HL-60 (cell line): ENCODE results near the gene ANKRD55.

Experiments
- DNase-seq, 2 experiments: peaks; one replicate each; pipeline ENCODE4 v3.0.0-alpha.2; 2010 to 2020; ENCODE audit warnings: low read depth in 1 of 2, low spot score in 1 of 2
- H3K27ac ChIP-seq: fragments of 250-450 bp; sonication (Bioruptor Pico); replicated peaks from 2 replicates; pipeline ENCODE4 v1.5.1; 2020; ENCODE audit warnings: mild to moderate bottlenecking, moderate library complexity
- H3K27me3 ChIP-seq: fragments of 250-450 bp; sonication (Bioruptor Pico); 2 replicates; pipeline ENCODE4 v1.5.1; 2021; ENCODE audit warnings: mild to moderate bottlenecking, moderate library complexity; ENCODE audit not compliant: insufficient read depth, poor library complexity, severe bottlenecking
- H3K4me3 ChIP-seq: replicated peaks from 2 replicates; pipeline ENCODE4 v1.5.1; 2011; ENCODE audit warnings: mild to moderate bottlenecking, control low read depth, low read length; ENCODE audit not compliant: insufficient read depth
- CTCF ChIP-seq: IDR thresholded peaks from one replicate; pipeline ENCODE4 v1.5.1; 2011; ENCODE audit warnings: low read length, control low read depth, inconsistent platforms; ENCODE audit not compliant: insufficient read depth
- GABPA ChIP-seq: IDR thresholded peaks from 2 replicates; pipeline ENCODE4 v1.6.1; 2012; ENCODE audit warnings: low read depth
- POLR2AphosphoS5 ChIP-seq: IDR thresholded peaks from 2 replicates; pipeline ENCODE4 v1.6.1; 2012; ENCODE audit warnings: low read depth
- SPI1 ChIP-seq: IDR thresholded peaks from 2 replicates; pipeline ENCODE4 v1.6.1; 2012; ENCODE audit warnings: low read depth, mild to moderate bottlenecking, borderline replicate concordance
- TF ChIP-seq, protein P1 (sequence below): IDR thresholded peaks from 2 replicates; pipeline ENCODE4 v1.6.1; 2012; ENCODE audit warnings: low read depth; ENCODE audit not compliant: insufficient replicate concordance

ANKRD55 gene

GRCh38 chr5:56167519-56167918 lies 65.6 kb downstream of the ANKRD55 start:
- Histone ChIP-seq H3K27me3 (no peaks in the 10 kb centered on the region), H3K4me3 (no peak overlapping the region), H3K27ac (no peak overlapping the region)
- TF ChIP-seq SPI1 (no peak), CTCF (no peak), POLR2AphosphoS5 (no peak)
- TF ChIP-seq, protein P1, sequence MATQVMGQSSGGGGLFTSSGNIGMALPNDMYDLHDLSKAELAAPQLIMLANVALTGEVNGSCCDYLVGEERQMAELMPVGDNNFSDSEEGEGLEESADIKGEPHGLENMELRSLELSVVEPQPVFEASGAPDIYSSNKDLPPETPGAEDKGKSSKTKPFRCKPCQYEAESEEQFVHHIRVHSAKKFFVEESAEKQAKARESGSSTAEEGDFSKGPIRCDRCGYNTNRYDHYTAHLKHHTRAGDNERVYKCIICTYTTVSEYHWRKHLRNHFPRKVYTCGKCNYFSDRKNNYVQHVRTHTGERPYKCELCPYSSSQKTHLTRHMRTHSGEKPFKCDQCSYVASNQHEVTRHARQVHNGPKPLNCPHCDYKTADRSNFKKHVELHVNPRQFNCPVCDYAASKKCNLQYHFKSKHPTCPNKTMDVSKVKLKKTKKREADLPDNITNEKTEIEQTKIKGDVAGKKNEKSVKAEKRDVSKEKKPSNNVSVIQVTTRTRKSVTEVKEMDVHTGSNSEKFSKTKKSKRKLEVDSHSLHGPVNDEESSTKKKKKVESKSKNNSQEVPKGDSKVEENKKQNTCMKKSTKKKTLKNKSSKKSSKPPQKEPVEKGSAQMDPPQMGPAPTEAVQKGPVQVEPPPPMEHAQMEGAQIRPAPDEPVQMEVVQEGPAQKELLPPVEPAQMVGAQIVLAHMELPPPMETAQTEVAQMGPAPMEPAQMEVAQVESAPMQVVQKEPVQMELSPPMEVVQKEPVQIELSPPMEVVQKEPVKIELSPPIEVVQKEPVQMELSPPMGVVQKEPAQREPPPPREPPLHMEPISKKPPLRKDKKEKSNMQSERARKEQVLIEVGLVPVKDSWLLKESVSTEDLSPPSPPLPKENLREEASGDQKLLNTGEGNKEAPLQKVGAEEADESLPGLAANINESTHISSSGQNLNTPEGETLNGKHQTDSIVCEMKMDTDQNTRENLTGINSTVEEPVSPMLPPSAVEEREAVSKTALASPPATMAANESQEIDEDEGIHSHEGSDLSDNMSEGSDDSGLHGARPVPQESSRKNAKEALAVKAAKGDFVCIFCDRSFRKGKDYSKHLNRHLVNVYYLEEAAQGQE: no peak
- DNase-seq: no peak

DNA sequence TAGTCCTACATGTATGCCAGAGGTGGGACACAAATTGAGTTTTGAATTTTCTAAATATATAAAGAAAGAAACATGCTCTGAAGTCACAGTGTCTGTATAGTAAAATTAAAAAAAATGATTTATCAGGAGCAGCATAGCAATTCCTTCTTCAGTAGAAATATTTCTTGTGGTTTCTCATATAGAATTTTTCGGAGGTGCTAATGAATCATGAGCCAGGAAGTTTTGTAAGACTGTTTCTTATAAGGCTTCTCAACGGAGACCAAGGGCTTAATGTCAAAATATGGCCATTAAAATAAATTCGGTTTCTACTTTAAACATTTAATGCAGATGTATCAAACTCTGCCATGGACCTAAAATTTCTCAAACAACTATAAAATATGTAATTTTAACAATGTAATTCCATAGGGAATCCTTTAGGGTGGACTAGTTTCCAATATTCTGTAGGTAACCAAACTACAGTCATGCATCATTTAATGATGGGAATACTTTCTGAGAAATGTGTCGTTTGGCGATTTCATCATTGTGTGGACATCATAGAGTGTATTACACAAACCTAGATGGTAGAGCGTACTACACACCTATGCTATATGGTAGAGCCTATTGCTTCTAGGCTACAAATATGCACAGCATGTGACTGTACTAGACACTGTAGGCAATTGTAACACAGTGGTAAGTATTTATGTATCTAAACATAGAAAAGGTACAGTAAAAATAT lies 66.3 kb downstream of the ANKRD55 start:
- H3K27me3 ChIP-seq: no peaks in the 10 kb centered on the region
- H3K27ac ChIP-seq: no peak overlapping the region
- DNase-seq: no peak
- H3K4me3 ChIP-seq: no peak overlapping the region
- TF ChIP-seq, protein P1: no peak
- no peak for TF ChIP-seq GABPA

GRCh38 chr5:56164376-56164775 lies 68.8 kb downstream of the ANKRD55 start:
- DNase-seq: no peak
- no peak overlapping the region for H3K27ac ChIP-seq

More at GRCh38 chr5:56164376-56164775, 68.8 kb downstream of the ANKRD55 start:
- no peaks in the 10 kb centered on the region for H3K27me3 ChIP-seq
- no peak overlapping the region for H3K4me3 ChIP-seq
- no peak for TF ChIP-seq CTCF
- TF ChIP-seq POLR2AphosphoS5: no peak
- TF ChIP-seq, protein P1: no peak
- TF ChIP-seq SPI1: no peak
